HepG2 (cell line): Measurements from ENCODE around the gene DENND10. TPM values are rescaled to one million over a fixed set of nuclear protein-coding genes. Genes with fewer than 3 reads are reported as not detected.
A peak's percentile ranks its signal among the peaks of the same experiment; 100 is the strongest.

Experiments used
- ATAC-seq: fragments of 200-7000 bp; cut with Tn5 transposase; 3 replicates; pipeline ENCODE4 v1.9.1; 2020; ENCODE audit warnings: mild to moderate bottlenecking, moderate library complexity
- BruUV-seq: library from RNA; stranded (reverse); fragments of 400-500 nt; replicated peaks from 2 replicates; lab custom pipeline; 2021; lab: Mats Ljungman, UMichigan
- CTCF ChIA-PET: fragments of 300-600 bp; formaldehyde crosslinking; extraction: SDS; loops from one replicate; lab custom pipeline; 2021; ENCODE audit warnings: low total read pairs, inconsistent platforms, low intra/inter-chr PET ratio; lab: Yijun Ruan, JAX
- POLR2A ChIA-PET: fragments of 350-600 bp; sonication (Branson Sonifier 250); formaldehyde crosslinking; loops from one replicate; lab custom pipeline; 2020; ENCODE audit warnings: antibody characterized with exemption, inconsistent platforms; lab: Yijun Ruan, JAX
- DNase-seq: peaks from one replicate; pipeline ENCODE4 v3.0.0-alpha.2; 2015; ENCODE audit warnings: low spot score
- FAIRE-seq: peaks from 3 replicates; lab custom pipeline; 2011; peaks lifted over from hg19 to GRCh38; lab: Jason Lieb, UNC
- H2AFZ ChIP-seq: one replicate; pipeline ENCODE4 v1.6.1; 2011; ENCODE audit warnings: low read length, inconsistent platforms
- H3K27ac ChIP-seq: fragments of 300-600 bp; 3 replicates; pipeline ENCODE4 v1.8.0; 2011; ENCODE audit warnings: mixed run types, mild to moderate bottlenecking, mixed read lengths, low read length, inconsistent platforms; ENCODE audit not compliant: insufficient read depth; ENCODE audit errors: extremely low read length
- H3K27me3 ChIP-seq, 2 experiments: fragments of 200-600 bp in 1 of 2; 2 replicates in 1 of 2; 3 replicates in 1 of 2; pipeline versions ENCODE4 v1.6.0 to v1.8.0; 2011; ENCODE audit warnings: low read length in 2 of 2, mild to moderate bottlenecking in 2 of 2, moderate library complexity in 2 of 2, inconsistent platforms in 1 of 2; ENCODE audit not compliant: insufficient read depth in 2 of 2, control insufficient read depth in 1 of 2
- H3K36me3 ChIP-seq, 2 experiments: fragments of 200-600 bp in 1 of 2; replicated peaks in 1 of 2; 2 replicates in 1 of 2; 3 replicates in 1 of 2; pipeline versions ENCODE4 v1.5.1 to v1.8.0; 2011; ENCODE audit warnings: low read length in 2 of 2, inconsistent platforms in 1 of 2; ENCODE audit not compliant: insufficient read depth in 2 of 2, control insufficient read depth in 1 of 2
- H3K4me1 ChIP-seq: 2 replicates; pipeline ENCODE4 v1.5.1; 2012; ENCODE audit warnings: low read length, inconsistent platforms; ENCODE audit not compliant: insufficient read depth
- H3K4me2 ChIP-seq: 2 replicates; pipeline ENCODE4 v1.6.0; 2011; ENCODE audit warnings: low read depth, low read length, inconsistent platforms
- H3K4me3 ChIP-seq, 3 experiments: fragments of 200-600 bp in 1 of 3; sonication (generic), shearing (Covaris generic) in 1 of 3; replicated peaks in 1 of 3; 2 replicates each; pipeline ENCODE4 v1.5.1; 2011 to 2016; ENCODE audit warnings: low read length in 3 of 3, inconsistent platforms in 2 of 3, low read depth in 2 of 3, mild to moderate bottlenecking in 2 of 3, control low read depth in 1 of 3, mixed read lengths in 1 of 3; ENCODE audit not compliant: insufficient read depth in 1 of 3
- H3K79me2 ChIP-seq: one replicate; pipeline ENCODE4 v1.6.1; 2011; ENCODE audit warnings: low read length, inconsistent platforms; ENCODE audit not compliant: insufficient read depth
- H3K9ac ChIP-seq: 2 replicates; pipeline ENCODE4 v1.6.0; 2011; ENCODE audit warnings: mild to moderate bottlenecking, low read depth, low read length, inconsistent platforms; ENCODE audit not compliant: insufficient read depth
- H3K9me3 ChIP-seq: 2 replicates; pipeline ENCODE4 v1.5.1; 2012; ENCODE audit warnings: mild to moderate bottlenecking, low read length
- H4K20me1 ChIP-seq: 2 replicates; pipeline ENCODE4 v1.6.0; 2011; ENCODE audit warnings: inconsistent platforms, mild to moderate bottlenecking, low read length, moderate library complexity; ENCODE audit not compliant: insufficient read depth
- ATF4 ChIP-seq, 2 experiments: fragments of 450-650 bp in 1 of 2; sonication (generic) in 1 of 2; formaldehyde crosslinking; IDR thresholded peaks; 2 replicates each; pipeline versions ENCODE4 v1.5.0 to v1.8.0; 2020 to 2022; ENCODE audit warnings: mild to moderate bottlenecking in 1 of 2, missing genetic modification reagents in 1 of 2
- BORCS8-MEF2B ChIP-seq: sonication (generic); formaldehyde crosslinking; IDR thresholded peaks from 2 replicates; pipeline ENCODE4 v1.8.0; 2022; ENCODE audit warnings: mild to moderate bottlenecking, missing genetic modification reagents
- CEBPB ChIP-seq: IDR thresholded peaks from 2 replicates; pipeline ENCODE4 v1.6.1; 2011; ENCODE audit warnings: low read depth, low read length, improper control_type of control experiment, borderline replicate concordance
- CEBPG ChIP-seq: IDR thresholded peaks from 2 replicates; pipeline ENCODE4 v1.6.1; 2016
- CHCHD3 ChIP-seq: sonication (generic); formaldehyde crosslinking; IDR thresholded peaks from 2 replicates; pipeline ENCODE4 v1.8.0; 2022; ENCODE audit warnings: mild to moderate bottlenecking, missing genetic modification reagents, moderate library complexity
- IKZF4 ChIP-seq: sonication (generic); formaldehyde crosslinking; IDR thresholded peaks from 2 replicates; pipeline ENCODE4 v1.5.1; 2020; ENCODE audit warnings: borderline replicate concordance, mild to moderate bottlenecking, low read depth, missing genetic modification reagents; ENCODE audit errors: not compliant biosample characterization
- JUN ChIP-seq: sonication (generic); formaldehyde crosslinking; IDR thresholded peaks from 2 replicates; pipeline ENCODE4 v1.4.0; 2020; ENCODE audit warnings: mild to moderate bottlenecking, missing genetic modification reagents
- NPAS2 ChIP-seq: sonication (generic); formaldehyde crosslinking; IDR thresholded peaks from 2 replicates; pipeline ENCODE4 v1.8.0; 2022; ENCODE audit warnings: mild to moderate bottlenecking, missing genetic modification reagents, borderline replicate concordance
- PHF5A ChIP-seq: IDR thresholded peaks from one replicate; pipeline ENCODE4 v1.6.1; 2018; ENCODE audit warnings: low read depth, missing genetic modification reagents; ENCODE audit not compliant: unreplicated experiment
- PRDM10 ChIP-seq: sonication (generic); formaldehyde crosslinking; IDR thresholded peaks from 2 replicates; pipeline ENCODE4 v1.4.0; 2020; ENCODE audit warnings: low read depth, missing genetic modification reagents
- RELA ChIP-seq: sonication (generic); formaldehyde crosslinking; IDR thresholded peaks from 2 replicates; pipeline ENCODE4 v1.4.0; 2020; ENCODE audit warnings: missing genetic modification reagents
- SIX4 ChIP-seq: sonication (generic); formaldehyde crosslinking; IDR thresholded peaks from 2 replicates; pipeline ENCODE4 v1.4.0; 2020; ENCODE audit warnings: missing genetic modification reagents
- SKI ChIP-seq: fragments of 450-650 bp; IDR thresholded peaks from one replicate; pipeline ENCODE4 v1.6.1; 2018; ENCODE audit warnings: mild to moderate bottlenecking; ENCODE audit not compliant: partially characterized antibody
- ZBTB7A ChIP-seq: sonication (generic); formaldehyde crosslinking; IDR thresholded peaks from 2 replicates; pipeline ENCODE4 v1.8.0; 2022; ENCODE audit warnings: mild to moderate bottlenecking, missing genetic modification reagents
- ZNF850 ChIP-seq: sonication (generic); formaldehyde crosslinking; conservative IDR thresholded peaks from 2 replicates; pipeline ENCODE4 v1.9.0; 2021; ENCODE audit warnings: mild to moderate bottlenecking, missing genetic modification reagents
- WGBS: methylation state at CpG from one replicate; pipeline ENCODE4 v1.1.6; 2017; ENCODE audit warnings: low lambda C conversion rate; 5-methylcytosine and 5-hydroxymethylcytosine counted together
- in situ Hi-C: cut with HindIII; loops from 2 replicates; pipeline ENCODE4 v1.10.0; 2017; ENCODE audit warnings: low pct_unique_long_range_greater_than_20kb; ENCODE audit not compliant: extremely low pct_ligation_motif_present
- intact Hi-C: fragments of 100-400 bp; cut with micrococcal nuclease; formaldehyde crosslinking; loops from one replicate; pipeline ENCODE4 v1.10.0; 2022; ENCODE audit not compliant: unreplicated experiment
- polyA plus RNA-seq, 8 experiments: library from polyadenylated mRNA; depleted of rRNA in 3 of 8; stranded (reverse) in 7 of 8; unstranded in 1 of 8; fragments of >200 nt; fragmentation: Illumina TruSeq in 4 of 8; extraction: Trizol in 4 of 8; gene quantifications; 2 replicates each; pipeline versions ENCODE4 v1.2.1 to v1.2.3, GENCODE V29; 2011 to 2016; ENCODE audit warnings: low read depth in 4 of 8, missing spikeins in 1 of 8, mixed read lengths in 1 of 8; ENCODE audit not compliant: insufficient read depth in 1 of 8
- total RNA-seq, 5 experiments: library from RNA; depleted of rRNA; stranded (reverse); fragments of >200 nt; fragmentation: Illumina TruSeq; extraction: Trizol; gene quantifications; 2 replicates each; pipeline ENCODE4 v1.2.3, GENCODE V29; 2016; ENCODE audit warnings: low read depth in 1 of 5

The DENND10 gene
- total and polyA plus RNA-seq, 2 of the 13 experiments (the other 11 are each of a cell fraction or from before 2014, with no cell fraction given), result 43.7 to 78.8 TPM

DNA sequence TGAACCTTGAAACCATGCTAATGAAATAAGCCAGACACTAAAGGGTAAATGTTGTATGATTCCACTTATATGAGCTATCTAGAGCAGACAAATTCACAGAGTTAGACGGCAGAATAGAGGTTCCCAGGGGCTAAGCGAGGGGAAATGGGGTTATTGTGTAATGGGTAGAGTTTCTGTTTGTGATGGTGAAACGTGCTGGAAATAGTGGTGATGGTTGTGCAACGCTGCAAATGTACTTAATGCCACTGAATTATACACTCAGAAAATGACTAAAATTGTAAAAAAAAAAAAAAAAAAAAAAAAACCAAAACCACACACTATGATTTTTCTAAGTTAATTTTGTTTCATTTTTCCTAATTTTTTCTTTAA lies 31.6 kb downstream of the DENND10 start:
- no peak overlapping the region for H3K4me2 ChIP-seq
- no peaks in the 10 kb centered on the region for H3K27me3 ChIP-seq
- intact Hi-C loops, result no loop called here
- H3K79me2 ChIP-seq, result no peaks in the 10 kb centered on the region
- DNase-seq, result no peak
- no peak for TF ChIP-seq NPAS2 (CRISPR knock-in tag)
- TF ChIP-seq IKZF4 (CRISPR knock-in tag), result no peak
- TF ChIP-seq CEBPB, result peak; percentile 86
- peak in 1 of 2 experiments; percentile 32; a peak in 1 of 4 replicates for TF ChIP-seq ATF4 (CRISPR knock-in tag; IDR thresholded peaks at IDR 0.05)
- 0 out of 2 replicates have a peak, but pooled peaks have one; percentile 27 for TF ChIP-seq CEBPG
- TF ChIP-seq PHF5A (CRISPR knock-in tag), result no peak
- TF ChIP-seq, all 625 proteins: peak for 3
- no peak for FAIRE-seq
- Histone ChIP-seq H3K9ac (no peak overlapping the region), H3K27ac (no peak overlapping the region), H3K36me3 (peaks cover 13 to 45% of the 10 kb centered on the region in 2 experiments), H2AFZ (no peak overlapping the region), H3K9me3 (no peaks in the 10 kb centered on the region), H3K4me3 (no peak overlapping the region), H4K20me1 (no peaks in the 10 kb centered on the region), H3K4me1 (peaks cover 29% of the 10 kb centered on the region)
- ChIA-PET POLR2A (interaction anchor here (0.9 kb wide), 2 partner anchors 15 to 23 kb away, joined by 3 to 4 read pairs; no protein-coding TSS in a partner anchor), CTCF (no interaction called here)
- WGBS, result 85% methylated on average over 3 of the region's 4 CpGs
- in situ Hi-C loops, result no loop called here
- BruUV-seq, result no TSS peak
- ATAC-seq, result no peak

DNA sequence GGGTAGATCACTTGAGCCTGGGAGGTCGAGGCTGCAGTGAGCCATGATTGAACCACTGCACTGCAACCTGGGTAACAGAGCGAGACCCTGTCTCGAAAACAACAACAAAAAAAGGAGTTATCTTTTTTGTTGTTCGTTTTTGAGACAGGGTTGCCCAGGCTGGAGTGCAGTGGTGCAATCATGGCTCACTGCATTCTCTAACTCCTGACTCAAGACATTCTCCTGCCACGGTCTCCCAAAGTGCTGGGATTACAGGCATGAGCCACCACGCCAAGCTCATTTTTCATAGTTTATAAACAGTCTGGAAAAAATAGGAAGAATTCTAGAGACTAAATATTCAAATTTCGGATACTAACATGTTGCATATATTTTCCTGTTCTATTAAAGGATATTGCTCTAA lies 32.2 kb downstream of the DENND10 start:
- no peak overlapping the region for H3K9ac ChIP-seq
- CTCF ChIA-PET, result no interaction called here
- ATAC-seq (no peak), DNase-seq (no peak), FAIRE-seq (no peak)
- in situ Hi-C loops, result no loop called here
- no peak overlapping the region for H3K27ac ChIP-seq
- H3K4me1 ChIP-seq, result peaks cover 23% of the 10 kb centered on the region
- no peaks in the 10 kb centered on the region for H3K79me2 ChIP-seq
- no peak overlapping the region for H2AFZ ChIP-seq
- H3K4me3 ChIP-seq, result no peak overlapping the region
- H3K9me3 ChIP-seq, result no peaks in the 10 kb centered on the region
- H4K20me1 ChIP-seq, result no peaks in the 10 kb centered on the region
- POLR2A ChIA-PET, result interaction anchor here (0.9 kb wide), 2 partner anchors 15 to 23 kb away, joined by 3 to 4 read pairs; no protein-coding TSS in a partner anchor
- H3K36me3 ChIP-seq, result peaks cover 11 to 42% of the 10 kb centered on the region in 2 experiments
- H3K4me2 ChIP-seq, result no peak overlapping the region
- intact Hi-C loops, result no loop called here
- H3K27me3 ChIP-seq, result no peaks in the 10 kb centered on the region
- BruUV-seq, result no TSS peak
- 94% methylated on average over 7 of the region's 7 CpGs for WGBS
- TF ChIP-seq RELA (CRISPR knock-in tag), result no peak
- TF ChIP-seq JUN (CRISPR knock-in tag), result no peak
- no peak for TF ChIP-seq CHCHD3 (CRISPR knock-in tag)
- no peak for TF ChIP-seq ZBTB7A (CRISPR knock-in tag)
- no peak for TF ChIP-seq BORCS8-MEF2B (CRISPR knock-in tag)
- no peak for TF ChIP-seq PRDM10
- TF ChIP-seq SKI, result no peak
- no peak for TF ChIP-seq SIX4 (CRISPR knock-in tag)
- TF ChIP-seq ZNF850 (CRISPR knock-in tag), result no peak
